HUES64 (cell line): ENCODE data around the gene VGLL2. TPM values are rescaled to one million over a fixed set of nuclear protein-coding genes. Genes with fewer than 3 reads are reported as not detected.

Source experiments
- H3K27ac ChIP-seq: 2 replicates; pipeline ENCODE4 v1.7.0; 2013; ENCODE audit warnings: low read depth, low read length, inconsistent platforms
- H3K27me3 ChIP-seq: 2 replicates; pipeline ENCODE4 v1.6.1; 2013; ENCODE audit warnings: mild to moderate bottlenecking, low read length; ENCODE audit not compliant: insufficient read depth
- H3K36me3 ChIP-seq: 2 replicates; pipeline ENCODE4 v1.6.1; 2013; ENCODE audit warnings: mild to moderate bottlenecking, low read length; ENCODE audit not compliant: insufficient read depth
- H3K4me1 ChIP-seq: 2 replicates; pipeline ENCODE4 v1.6.1; 2013; ENCODE audit warnings: mild to moderate bottlenecking, low read length, moderate library complexity; ENCODE audit not compliant: insufficient read depth
- H3K4me3 ChIP-seq: 2 replicates; pipeline ENCODE4 v1.5.1; 2013; ENCODE audit warnings: mild to moderate bottlenecking, low read length, moderate library complexity
- H3K9ac ChIP-seq: 2 replicates; pipeline ENCODE4 v1.6.1; 2013; ENCODE audit warnings: mild to moderate bottlenecking, low read depth, low read length
- H3K9me3 ChIP-seq: 2 replicates; pipeline ENCODE4 v1.6.1; 2013; ENCODE audit warnings: low read depth, low read length; ENCODE audit not compliant: insufficient read depth
- WGBS: fragments of 150-250, 120-280 bp; methylation state at CpG from one replicate; pipeline ENCODE4 v1.1.7; 2013; ENCODE audit warnings: missing lambda C conversion rate; 5-methylcytosine and 5-hydroxymethylcytosine counted together
- polyA plus RNA-seq, 2 experiments: library from polyadenylated mRNA; stranded (reverse); fragments of 50-300 nt; gene quantifications; one replicate each; pipeline ENCODE4 v1.2.3, GENCODE V29; 2013

VGLL2 gene, protein sequence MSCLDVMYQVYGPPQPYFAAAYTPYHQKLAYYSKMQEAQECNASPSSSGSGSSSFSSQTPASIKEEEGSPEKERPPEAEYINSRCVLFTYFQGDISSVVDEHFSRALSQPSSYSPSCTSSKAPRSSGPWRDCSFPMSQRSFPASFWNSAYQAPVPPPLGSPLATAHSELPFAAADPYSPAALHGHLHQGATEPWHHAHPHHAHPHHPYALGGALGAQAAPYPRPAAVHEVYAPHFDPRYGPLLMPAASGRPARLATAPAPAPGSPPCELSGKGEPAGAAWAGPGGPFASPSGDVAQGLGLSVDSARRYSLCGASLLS
- polyA plus RNA-seq (2013, experiment 1 of 2), result 0.10 TPM
- polyA plus RNA-seq (2013, experiment 2 of 2), result not detected

GRCh38 chr6:117265410-117266256 is at the start of gene VGLL2:
TSS of gene VGLL2 (plus strand) at chr6:117265558. CDS start at chr6:117265764, 206 bp downstream.
- Histone ChIP-seq H3K4me1 (peaks cover 10% of the 10 kb centered on the region; the same call in 1 of the 2 replicates), H3K27ac (no peak within 1 kb of the TSS), H3K9ac (no peak within 1 kb of the TSS), H3K4me3 (peak within 1 kb of the TSS; percentile 61), H3K9me3 (no peaks in the 10 kb centered on the region), H3K27me3 (peaks cover 100% of the 10 kb centered on the region), H3K36me3 (no peaks in the 10 kb centered on the region)
- WGBS, result under 1% methylated on average over 62 of the region's 63 CpGs

- H3K36me3 ChIP-seq, result no peaks in the 10 kb centered on the region
- H3K4me1 ChIP-seq, result no peaks in the 10 kb centered on the region
- 97% methylated on average over 3 of the region's 3 CpGs for WGBS
- H3K9ac ChIP-seq, result no peak overlapping the region
- H3K27ac ChIP-seq, result no peak overlapping the region
- H3K27me3 ChIP-seq, result no peaks in the 10 kb centered on the region
- H3K9me3 ChIP-seq, result no peaks in the 10 kb centered on the region
- no peak overlapping the region for H3K4me3 ChIP-seq
Measured at GRCh38 chr6:117222861-117223260, 42.5 kb upstream of the VGLL2 start.

DNA sequence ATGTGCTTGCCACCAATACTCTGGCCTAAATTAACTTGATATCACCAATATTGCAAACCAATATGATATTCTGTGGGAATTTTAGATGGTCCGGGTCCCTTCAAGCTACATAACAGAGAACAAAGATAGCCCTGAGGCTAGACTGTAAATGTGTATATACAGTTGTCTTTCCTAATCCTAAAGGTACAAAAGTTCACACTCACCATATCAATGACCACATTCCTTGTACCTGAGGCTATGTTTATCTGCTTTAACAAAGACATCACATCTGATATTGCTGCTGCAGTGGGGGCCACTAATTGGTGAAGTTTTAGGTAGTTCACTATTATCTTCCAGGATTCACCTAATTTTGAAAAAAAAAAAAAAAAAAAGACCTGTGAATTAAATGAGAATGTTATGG is 38.6 kb upstream of the VGLL2 start:
- no peaks in the 10 kb centered on the region for H3K27me3 ChIP-seq
- H3K36me3 ChIP-seq, result no peaks in the 10 kb centered on the region
- H3K27ac ChIP-seq, result no peak overlapping the region
- H3K9me3 ChIP-seq, result peaks cover 2% of the 10 kb centered on the region; the same call in 1 of the 2 replicates
- no peak overlapping the region for H3K4me3 ChIP-seq
- no CpG with 5 or more reads among the region's 1 CpG for WGBS
- no peak overlapping the region for H3K9ac ChIP-seq
- H3K4me1 ChIP-seq, result no peaks in the 10 kb centered on the region

GRCh38 chr6:117227245-117227962 is 38.0 kb upstream of the VGLL2 start:
- WGBS, result 95% methylated on average over 2 of the region's 3 CpGs
- Histone ChIP-seq H3K4me1 (no peaks in the 10 kb centered on the region), H3K9ac (no peak overlapping the region), H3K27ac (no peak overlapping the region), H3K36me3 (no peaks in the 10 kb centered on the region), H3K9me3 (peaks cover 2% of the 10 kb centered on the region; the same call in 1 of the 2 replicates), H3K4me3 (no peak overlapping the region), H3K27me3 (no peaks in the 10 kb centered on the region)

- WGBS, result 94% methylated on average over 1 of the region's 1 CpG
- H3K4me1 ChIP-seq, result no peaks in the 10 kb centered on the region
Measured at GRCh38 chr6:117228202-117228601, 37.2 kb upstream of the VGLL2 start.

DNA sequence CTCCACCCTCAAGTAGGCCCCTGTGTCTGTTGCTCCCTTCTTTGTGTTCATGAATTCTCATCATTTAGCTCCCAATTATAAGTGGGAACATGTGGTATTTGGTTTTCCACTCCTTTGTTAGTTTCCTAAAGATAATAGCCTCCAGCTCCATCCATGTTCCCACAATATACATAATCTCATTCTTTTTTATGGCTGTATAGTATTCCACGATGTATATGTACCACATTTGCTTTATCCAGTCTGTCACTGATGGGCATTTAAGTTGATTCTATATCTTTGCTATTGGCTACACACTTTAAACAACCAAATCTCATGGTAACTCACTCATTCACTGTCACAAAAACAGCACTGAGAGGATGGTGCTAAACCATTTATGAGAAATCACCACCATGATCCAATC is 35.5 kb upstream of the VGLL2 start:
- Histone ChIP-seq H3K27me3 (no peaks in the 10 kb centered on the region), H3K4me3 (no peak overlapping the region), H3K27ac (no peak overlapping the region), H3K9me3 (peaks cover 2% of the 10 kb centered on the region; the same call in 1 of the 2 replicates), H3K9ac (no peak overlapping the region), H3K4me1 (no peaks in the 10 kb centered on the region), H3K36me3 (no peaks in the 10 kb centered on the region)
- WGBS, result 100% methylated on average over 1 of the region's 1 CpG

More at GRCh38 chr6:117228202-117228601, 37.2 kb upstream of the VGLL2 start:
- H3K27ac ChIP-seq, result no peak overlapping the region
- H3K9me3 ChIP-seq, result peaks cover 2% of the 10 kb centered on the region; the same call in 1 of the 2 replicates
- H3K36me3 ChIP-seq, result no peaks in the 10 kb centered on the region
- H3K4me3 ChIP-seq, result no peak overlapping the region
- no peak overlapping the region for H3K9ac ChIP-seq
- H3K27me3 ChIP-seq, result no peaks in the 10 kb centered on the region

- Histone ChIP-seq H3K27me3 (no peaks in the 10 kb centered on the region), H3K4me3 (no peak overlapping the region), H3K4me1 (no peaks in the 10 kb centered on the region), H3K9ac (no peak overlapping the region), H3K36me3 (no peaks in the 10 kb centered on the region), H3K9me3 (peaks cover 2% of the 10 kb centered on the region; the same call in 1 of the 2 replicates), H3K27ac (no peak overlapping the region)
- WGBS, result 94% methylated on average over 2 of the region's 2 CpGs
Measured at GRCh38 chr6:117231466-117231865, 33.9 kb upstream of the VGLL2 start.

- Histone ChIP-seq H3K4me3 (no peak overlapping the region), H3K27ac (no peak overlapping the region), H3K36me3 (no peaks in the 10 kb centered on the region), H3K9ac (no peak overlapping the region), H3K9me3 (peaks cover 2% of the 10 kb centered on the region; the same call in 1 of the 2 replicates), H3K4me1 (no peaks in the 10 kb centered on the region), H3K27me3 (no peaks in the 10 kb centered on the region)
- WGBS, result 96% methylated on average over 4 of the region's 4 CpGs
Measured at GRCh38 chr6:117232196-117232595, 33.2 kb upstream of the VGLL2 start.

GRCh38 chr6:117233145-117233544 is 32.2 kb upstream of the VGLL2 start:
- Histone ChIP-seq H3K27ac (no peak overlapping the region), H3K4me1 (no peaks in the 10 kb centered on the region), H3K4me3 (no peak overlapping the region), H3K9ac (no peak overlapping the region), H3K27me3 (no peaks in the 10 kb centered on the region), H3K36me3 (no peaks in the 10 kb centered on the region), H3K9me3 (peaks cover 2% of the 10 kb centered on the region; the same call in 1 of the 2 replicates)
- WGBS, result 97% methylated on average over 3 of the region's 3 CpGs

- Histone ChIP-seq H3K27me3 (no peaks in the 10 kb centered on the region), H3K27ac (no peak overlapping the region), H3K36me3 (no peaks in the 10 kb centered on the region), H3K4me3 (no peak overlapping the region), H3K9me3 (no peaks in the 10 kb centered on the region), H3K4me1 (no peaks in the 10 kb centered on the region), H3K9ac (no peak overlapping the region)
- WGBS, result 97% methylated on average over 1 of the region's 2 CpGs
Measured at GRCh38 chr6:117237561-117237960, 27.8 kb upstream of the VGLL2 start.
